ENCODE results near the gene C1R.
"Not testable (repeated sequence)": the region's sequence is repeated elsewhere in the genome, so short reads cannot be mapped to it uniquely, and the experiment has no call there.

The C1R gene

DNA sequence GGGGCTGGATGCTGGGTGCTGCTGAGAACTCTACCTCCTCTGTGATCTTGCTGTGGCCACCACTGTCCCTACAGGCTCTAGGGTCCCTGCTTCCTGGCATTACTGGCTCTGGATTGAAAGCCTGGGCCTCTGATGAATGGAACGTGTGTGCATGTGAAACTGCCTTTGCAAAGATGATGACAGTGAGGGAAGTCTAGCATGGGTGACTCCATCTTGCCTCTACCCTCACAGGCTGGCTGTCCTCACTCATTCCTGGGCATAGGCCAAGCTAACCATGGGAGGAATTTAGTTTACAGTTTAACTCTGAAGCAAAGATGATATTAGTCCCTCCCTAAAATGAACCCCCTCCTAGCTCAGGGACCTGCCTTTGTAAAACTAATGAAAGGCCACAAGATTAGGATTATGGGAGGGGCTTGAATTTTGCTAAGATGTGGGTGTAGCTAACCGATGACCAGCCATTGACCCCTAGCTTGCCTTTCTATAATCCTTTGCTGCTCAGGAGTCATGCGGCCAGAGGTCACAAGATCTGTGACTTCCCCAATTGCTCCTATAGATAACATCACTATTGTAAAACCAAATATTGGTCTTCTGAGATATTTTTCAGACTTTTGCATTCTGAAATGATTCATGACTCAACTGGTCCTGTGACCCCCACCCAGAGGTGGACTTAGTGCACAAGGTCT lies 33.9 kb downstream of the C1R start:
- Histone ChIP-seq H3K36me3 (replicated peaks) (no peaks in the 10 kb centered on the region), H3K27me3 (replicated peaks) (no peaks in the 10 kb centered on the region), H3K27ac (no peak overlapping the region), H3K4me3 (ENCODE audit: low read depth, low read length) (no peak overlapping the region)
- DNase-seq, result no peak
- TF ChIP-seq, protein P1, sequence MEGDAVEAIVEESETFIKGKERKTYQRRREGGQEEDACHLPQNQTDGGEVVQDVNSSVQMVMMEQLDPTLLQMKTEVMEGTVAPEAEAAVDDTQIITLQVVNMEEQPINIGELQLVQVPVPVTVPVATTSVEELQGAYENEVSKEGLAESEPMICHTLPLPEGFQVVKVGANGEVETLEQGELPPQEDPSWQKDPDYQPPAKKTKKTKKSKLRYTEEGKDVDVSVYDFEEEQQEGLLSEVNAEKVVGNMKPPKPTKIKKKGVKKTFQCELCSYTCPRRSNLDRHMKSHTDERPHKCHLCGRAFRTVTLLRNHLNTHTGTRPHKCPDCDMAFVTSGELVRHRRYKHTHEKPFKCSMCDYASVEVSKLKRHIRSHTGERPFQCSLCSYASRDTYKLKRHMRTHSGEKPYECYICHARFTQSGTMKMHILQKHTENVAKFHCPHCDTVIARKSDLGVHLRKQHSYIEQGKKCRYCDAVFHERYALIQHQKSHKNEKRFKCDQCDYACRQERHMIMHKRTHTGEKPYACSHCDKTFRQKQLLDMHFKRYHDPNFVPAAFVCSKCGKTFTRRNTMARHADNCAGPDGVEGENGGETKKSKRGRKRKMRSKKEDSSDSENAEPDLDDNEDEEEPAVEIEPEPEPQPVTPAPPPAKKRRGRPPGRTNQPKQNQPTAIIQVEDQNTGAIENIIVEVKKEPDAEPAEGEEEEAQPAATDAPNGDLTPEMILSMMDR (IDR thresholded peaks at IDR 0.05; ENCODE audit: low read depth, low read length, missing control alignments), result no peak
- in situ Hi-C loops (cut with HindIII; ENCODE audit: low pct_ligation_motif_present, low sequenced_read_pairs), result no loop called here

- H3K27me3 ChIP-seq (replicated peaks); in situ Hi-C loops (cut with HindIII; ENCODE audit: low pct_ligation_motif_present, low sequenced_read_pairs); H3K36me3 ChIP-seq (replicated peaks); DNase-seq; H3K4me3 ChIP-seq (ENCODE audit: low read depth, low read length); H3K27ac ChIP-seq: not testable (repeated sequence)
These were observed 36.5 kb downstream of the C1R start for GRCh38 chr12:7055736-7056135.

DNA sequence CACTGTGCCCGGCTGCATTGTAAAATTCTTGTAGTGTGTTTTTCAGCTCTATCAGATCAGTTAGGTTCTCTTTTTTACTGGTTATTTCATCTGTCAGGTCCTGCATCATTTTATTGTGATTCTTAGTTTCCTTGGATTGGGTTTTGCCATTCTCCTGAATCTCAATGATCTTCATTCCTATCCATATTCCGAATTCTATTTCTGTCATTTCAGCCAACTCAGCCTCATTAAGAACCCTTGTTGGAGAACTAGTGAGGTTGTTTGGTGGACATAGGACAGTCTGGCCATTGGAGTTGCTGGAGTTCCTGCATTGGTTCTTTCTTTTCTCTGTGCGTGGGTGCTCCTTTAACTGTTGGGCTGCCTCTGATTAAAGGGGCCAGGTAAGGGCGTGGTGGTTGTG lies 37.3 kb downstream of the C1R start:
- H3K36me3 ChIP-seq (replicated peaks), result no peaks in the 10 kb centered on the region
- H3K27me3 ChIP-seq (replicated peaks), result no peaks in the 10 kb centered on the region
- TF ChIP-seq, protein P1 (IDR thresholded peaks at IDR 0.05; ENCODE audit: low read depth, low read length, missing control alignments), result no peak
- no peak overlapping the region for H3K27ac ChIP-seq
- no peak for DNase-seq
- in situ Hi-C loops (cut with HindIII; ENCODE audit: low pct_ligation_motif_present, low sequenced_read_pairs), result no loop called here
- no peak overlapping the region for H3K4me3 ChIP-seq (ENCODE audit: low read depth, low read length)

- H3K27me3 ChIP-seq (replicated peaks); H3K36me3 ChIP-seq (replicated peaks); H3K4me3 ChIP-seq (ENCODE audit: low read depth, low read length); DNase-seq; H3K27ac ChIP-seq; in situ Hi-C loops (cut with HindIII; ENCODE audit: low pct_ligation_motif_present, low sequenced_read_pairs): not testable (repeated sequence)
These were observed 42.3 kb downstream of the C1R start for GRCh38 chr12:7049973-7050372.

DNA sequence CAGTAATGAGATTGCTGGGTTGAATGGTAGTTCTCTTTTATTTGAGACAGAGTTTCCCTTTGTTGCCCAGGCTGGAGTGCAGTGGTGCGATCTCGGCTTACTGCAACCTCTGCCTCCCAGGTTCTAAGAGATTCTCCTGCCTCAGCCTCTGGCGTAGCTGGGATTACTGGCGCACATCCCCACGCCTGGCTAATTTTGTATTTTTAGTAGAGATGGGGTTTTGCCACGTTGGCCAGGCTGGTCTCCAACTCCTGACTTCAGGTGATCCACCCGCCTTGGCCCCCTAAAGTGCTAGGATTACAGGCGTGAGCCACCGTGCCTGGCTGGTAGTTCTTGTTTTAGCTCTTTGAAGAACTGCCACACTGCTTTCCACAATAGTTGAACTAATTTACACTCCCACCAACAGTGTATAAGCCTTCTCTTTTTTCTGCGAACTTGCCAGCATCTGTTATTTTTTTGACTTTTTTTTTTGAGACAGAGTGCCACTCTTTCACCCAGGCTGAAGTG lies 42.7 kb downstream of the C1R start:
- in situ Hi-C loops (cut with HindIII; ENCODE audit: low pct_ligation_motif_present, low sequenced_read_pairs); H3K27ac ChIP-seq; H3K4me3 ChIP-seq (ENCODE audit: low read depth, low read length); H3K36me3 ChIP-seq (replicated peaks); DNase-seq; H3K27me3 ChIP-seq (replicated peaks): not testable (repeated sequence)

DNA sequence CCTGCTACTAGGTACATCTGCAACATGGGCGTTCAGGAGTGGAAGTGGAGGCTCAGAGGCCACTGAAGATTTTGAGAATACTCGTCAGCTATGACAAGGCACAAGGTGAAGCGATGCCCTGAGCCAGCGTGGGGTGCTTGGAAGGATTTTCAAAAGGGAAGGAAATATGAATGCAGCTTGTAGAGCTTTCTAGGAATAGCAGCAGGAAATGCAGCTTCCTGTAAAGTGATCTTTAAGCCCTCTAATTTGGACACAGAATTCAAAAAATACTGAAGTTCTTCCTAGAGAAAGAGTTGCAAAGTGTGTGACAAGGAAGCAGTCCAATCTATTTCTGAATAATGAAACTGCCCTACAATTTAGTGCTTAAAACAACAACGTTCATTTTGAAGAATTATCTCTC lies 44.9 kb downstream of the C1R start:
- DNase-seq, result no peak
- TF ChIP-seq, protein P1 (IDR thresholded peaks at IDR 0.05; ENCODE audit: low read depth, low read length, missing control alignments), result no peak
- in situ Hi-C loops (cut with HindIII; ENCODE audit: low pct_ligation_motif_present, low sequenced_read_pairs), result no loop called here
- Histone ChIP-seq H3K27me3 (replicated peaks) (no peaks in the 10 kb centered on the region), H3K36me3 (replicated peaks) (no peaks in the 10 kb centered on the region), H3K27ac (no peak overlapping the region), H3K4me3 (ENCODE audit: low read depth, low read length) (no peak overlapping the region)

- no peaks in the 10 kb centered on the region for H3K36me3 ChIP-seq (replicated peaks)
- DNase-seq, result no peak
- in situ Hi-C loops (cut with HindIII; ENCODE audit: low pct_ligation_motif_present, low sequenced_read_pairs), result no loop called here
- TF ChIP-seq, protein P1 (IDR thresholded peaks at IDR 0.05; ENCODE audit: low read depth, low read length, missing control alignments), result no peak
- H3K4me3 ChIP-seq (ENCODE audit: low read depth, low read length), result no peak overlapping the region
- H3K27me3 ChIP-seq (replicated peaks), result no peaks in the 10 kb centered on the region
- no peak overlapping the region for H3K27ac ChIP-seq
These were observed 45.7 kb downstream of the C1R start for GRCh38 chr12:7046383-7047105.

Data from brain microvascular endothelial cell (primary cell).